K562 (cell line): ENCODE measurements around the gene SYT7. TPM values are rescaled to one million over a fixed set of nuclear protein-coding genes. Genes with fewer than 3 reads are reported as not detected.

Source experiments
- CLOCK ChIP-seq: fragments of 250-450 bp; sonication (Bioruptor Pico); IDR thresholded peaks from 2 replicates; pipeline ENCODE4 v1.4.0; 2020; ENCODE audit warnings: mild to moderate bottlenecking, moderate library complexity, borderline replicate concordance
- DEAF1 ChIP-seq: fragments of 450-650 bp; formaldehyde crosslinking; IDR thresholded peaks from 2 replicates; pipeline ENCODE4 v1.4.0; 2020; ENCODE audit warnings: mild to moderate bottlenecking, moderate library complexity
- E2F3 ChIP-seq: fragments of 250-450 bp; sonication (Bioruptor Pico); IDR thresholded peaks from 2 replicates; pipeline ENCODE4 v1.4.0; 2020; ENCODE audit warnings: mild to moderate bottlenecking
- MEF2A ChIP-seq: IDR thresholded peaks from 2 replicates; pipeline ENCODE4 v1.6.1; 2011; ENCODE audit warnings: low read depth, mild to moderate bottlenecking, low read length, moderate library complexity; ENCODE audit not compliant: control insufficient read depth
- RAD21 ChIP-seq, 2 experiments: fragments of 250-450 bp in 1 of 2; fragments of 450-650 bp in 1 of 2; sonication (Bioruptor Pico) in 1 of 2; formaldehyde crosslinking in 1 of 2; IDR thresholded peaks in 1 of 2; conservative IDR thresholded peaks in 1 of 2; 2 replicates each; pipeline versions ENCODE4 v1.4.0 to v1.8.0; 2020 to 2022; ENCODE audit warnings: mild to moderate bottlenecking in 2 of 2, moderate library complexity in 1 of 2
- SMAD1 ChIP-seq: fragments of 150-350 bp; IDR thresholded peaks from 2 replicates; pipeline ENCODE4 v1.6.1; 2014; ENCODE audit warnings: low read length, low read depth; ENCODE audit not compliant: partially characterized antibody
- ZMIZ1 ChIP-seq, 2 experiments: fragments of 150-350 bp in 1 of 2; IDR thresholded peaks; 2 replicates each; pipeline ENCODE4 v1.6.1; 2012 to 2016; ENCODE audit warnings: low read depth in 2 of 2, low read length in 2 of 2, mild to moderate bottlenecking in 1 of 2, moderate library complexity in 1 of 2
- ZNF316 ChIP-seq: fragments of 450-650 bp; IDR thresholded peaks from 2 replicates; pipeline ENCODE4 v1.6.1; 2016
- ZNF395 ChIP-seq: fragments of 200-800 bp; sonication (Bioruptor generic); IDR thresholded peaks from 2 replicates; pipeline ENCODE4 v1.6.1; 2017; ENCODE audit warnings: missing genetic modification characterization, missing compliant biosample characterization
- ZNF699 ChIP-seq: fragments of 250-450 bp; sonication (Bioruptor Pico); IDR thresholded peaks from 2 replicates; pipeline ENCODE4 v1.8.0; 2021; ENCODE audit warnings: mild to moderate bottlenecking, moderate library complexity; ENCODE audit not compliant: insufficient replicate concordance
- polyA plus RNA-seq, 8 experiments: library from polyadenylated mRNA; depleted of rRNA in 4 of 8; stranded (reverse) in 5 of 8; unstranded in 3 of 8; fragments of >200 nt; fragmentation: Nextera tagmentation in 2 of 8; fragmentation: Illumina TruSeq in 1 of 8; extraction: Ambion mirVana in 2 of 8; extraction: Trizol in 1 of 8; gene quantifications; 2 replicates each; pipeline versions ENCODE4 v1.2.1 to v1.2.3, GENCODE V29; 2011 to 2014; ENCODE audit warnings: inconsistent platforms in 1 of 8, missing spikeins in 1 of 8
- total RNA-seq, 7 experiments: library from RNA; depleted of rRNA in 6 of 7; stranded (reverse); fragments of >200 nt in 6 of 7; fragmentation: Illumina TruSeq in 2 of 7; extraction: Trizol in 2 of 7; gene quantifications; 2 replicates each; pipeline versions ENCODE4 v1.2.1 to v1.2.3, GENCODE V29; 2011 to 2021; ENCODE audit warnings: low replicate concordance in 1 of 7
- TF ChIP-seq, protein P1 (sequence below), 3 experiments: IDR thresholded peaks in 2 of 3; conservative IDR thresholded peaks in 1 of 3; 2 replicates each; pipeline ENCODE4 v1.5.1; 2011 to 2012; ENCODE audit warnings: low read length in 3 of 3, mild to moderate bottlenecking in 3 of 3, control low read depth in 2 of 3, improper control_type of control experiment in 1 of 3, inconsistent platforms in 1 of 3, low read depth in 1 of 3, mixed read lengths in 1 of 3, moderate library complexity in 1 of 3; ENCODE audit not compliant: insufficient read depth in 2 of 3

Gene SYT7
- total and polyA plus RNA-seq, 9 of the 15 experiments (the other 6 are each of a cell fraction or from before 2014, with no cell fraction given): 0.01 to 0.51 (median 0.16) TPM; not detected in 1

- TF ChIP-seq ZMIZ1 (IDR thresholded peaks at IDR 0.05; ENCODE audit: low read depth in 2 of 2, low read length in 2 of 2) (no peak), CLOCK (CRISPR knock-in tag) (no peak), RAD21 (CRISPR knock-in tag; conservative IDR thresholded peaks at IDR 0.05 in 1 of 2, IDR thresholded peaks at IDR 0.05 in 1 of 2) (peak; percentile 49 to 77; a peak in 3 of 4 replicates), ZNF316 (no peak), ZNF395 (CRISPR knock-in tag) (no peak), DEAF1 (CRISPR knock-in tag) (0 out of 2 replicates have a peak, but pooled peaks have one; percentile 20), SMAD1 (no peak), ZNF699 (CRISPR knock-in tag) (no peak), E2F3 (no peak), MEF2A (no peak)
- TF ChIP-seq, protein P1, sequence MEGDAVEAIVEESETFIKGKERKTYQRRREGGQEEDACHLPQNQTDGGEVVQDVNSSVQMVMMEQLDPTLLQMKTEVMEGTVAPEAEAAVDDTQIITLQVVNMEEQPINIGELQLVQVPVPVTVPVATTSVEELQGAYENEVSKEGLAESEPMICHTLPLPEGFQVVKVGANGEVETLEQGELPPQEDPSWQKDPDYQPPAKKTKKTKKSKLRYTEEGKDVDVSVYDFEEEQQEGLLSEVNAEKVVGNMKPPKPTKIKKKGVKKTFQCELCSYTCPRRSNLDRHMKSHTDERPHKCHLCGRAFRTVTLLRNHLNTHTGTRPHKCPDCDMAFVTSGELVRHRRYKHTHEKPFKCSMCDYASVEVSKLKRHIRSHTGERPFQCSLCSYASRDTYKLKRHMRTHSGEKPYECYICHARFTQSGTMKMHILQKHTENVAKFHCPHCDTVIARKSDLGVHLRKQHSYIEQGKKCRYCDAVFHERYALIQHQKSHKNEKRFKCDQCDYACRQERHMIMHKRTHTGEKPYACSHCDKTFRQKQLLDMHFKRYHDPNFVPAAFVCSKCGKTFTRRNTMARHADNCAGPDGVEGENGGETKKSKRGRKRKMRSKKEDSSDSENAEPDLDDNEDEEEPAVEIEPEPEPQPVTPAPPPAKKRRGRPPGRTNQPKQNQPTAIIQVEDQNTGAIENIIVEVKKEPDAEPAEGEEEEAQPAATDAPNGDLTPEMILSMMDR (IDR thresholded peaks at IDR 0.05 in 2 of 3, conservative IDR thresholded peaks at IDR 0.05 in 1 of 3; ENCODE audit: insufficient read depth in 2 of 3, low read depth in 1 of 3, low read length in 3 of 3): peak; percentile 81 to 88 (median 87)
These were observed 47.2 kb upstream of the SYT7 start (continued) for GRCh38 chr11:61627850-61628661.
